Neural cell (in vitro differentiated cells): ENCODE measurements around the gene RNF223. TPM values are rescaled to one million over a fixed set of nuclear protein-coding genes. Genes with fewer than 3 reads are reported as not detected.

Experiments
- H2AFZ ChIP-seq: fragments of 200-600, 300-800 bp; sonication (generic), shearing (Covaris generic); 2 replicates; pipeline ENCODE4 v1.6.0; 2014; ENCODE audit warnings: low read depth, mild to moderate bottlenecking, antibody characterized with exemption, low read length, moderate library complexity
- H3F3A ChIP-seq: fragments of 200-600 bp; shearing (Covaris generic); 2 replicates; pipeline ENCODE4 v1.6.1; 2016; ENCODE audit warnings: mild to moderate bottlenecking, moderate library complexity, mixed read lengths, antibody characterized with exemption, low read length; ENCODE audit not compliant: insufficient read depth, poor library complexity, severe bottlenecking
- H3K27ac ChIP-seq: fragments of 200-600, 300-800 bp; sonication (generic), shearing (Covaris generic); 2 replicates; pipeline ENCODE4 v1.5.1; 2014; ENCODE audit warnings: mild to moderate bottlenecking, low read length, moderate library complexity
- H3K27me3 ChIP-seq: fragments of 300-800, 200-600 bp; sonication (generic), shearing (Covaris generic); 2 replicates; pipeline ENCODE4 v1.6.0; 2014; ENCODE audit warnings: mild to moderate bottlenecking, low read depth, low read length, moderate library complexity; ENCODE audit not compliant: insufficient read depth
- H3K36me3 ChIP-seq: fragments of 300-800, 200-600 bp; sonication (generic), shearing (Covaris generic); 2 replicates; pipeline ENCODE4 v1.5.1; 2014; ENCODE audit warnings: mild to moderate bottlenecking, antibody characterized with exemption, low read length, moderate library complexity; ENCODE audit not compliant: insufficient read depth
- H3K4me2 ChIP-seq: fragments of 300-800, 200-600 bp; sonication (generic), shearing (Covaris generic); 2 replicates; pipeline ENCODE4 v1.6.0; 2014; ENCODE audit warnings: mild to moderate bottlenecking, low read length
- H3K4me3 ChIP-seq: fragments of 300-800, 200-600 bp; sonication (generic), shearing (Covaris generic); 2 replicates; pipeline ENCODE4 v1.5.1; 2014; ENCODE audit warnings: mild to moderate bottlenecking, low read length, moderate library complexity
- H3K79me2 ChIP-seq: fragments of 200-600 bp; shearing (Covaris generic); replicated peaks from 2 replicates; pipeline ENCODE4 v1.6.0; 2014; ENCODE audit warnings: mild to moderate bottlenecking, low read length, moderate library complexity; ENCODE audit not compliant: insufficient read depth
- H3K9ac ChIP-seq: fragments of 300-800, 200-600 bp; sonication (generic), shearing (Covaris generic); 2 replicates; pipeline ENCODE4 v1.6.1; 2016; ENCODE audit warnings: mild to moderate bottlenecking, low read length, mixed read lengths
- H3K9me2 ChIP-seq: fragments of 200-600 bp; shearing (Covaris generic); 2 replicates; pipeline ENCODE4 v1.6.1; 2016; ENCODE audit warnings: mild to moderate bottlenecking, low read length, mixed read lengths; ENCODE audit not compliant: insufficient read depth
- H3K9me3 ChIP-seq: fragments of 200-600, 300-800 bp; sonication (generic), shearing (Covaris generic); 2 replicates; pipeline ENCODE4 v1.6.1; 2016; ENCODE audit warnings: mild to moderate bottlenecking, mixed run types, low read length, moderate library complexity, mixed read lengths
- H4K20me1 ChIP-seq: fragments of 200-600 bp; shearing (Covaris generic); 2 replicates; pipeline ENCODE4 v1.6.1; 2016; ENCODE audit warnings: mild to moderate bottlenecking, mixed run types; ENCODE audit not compliant: insufficient read depth
- CTCF ChIP-seq: fragments of 450-650 bp; IDR thresholded peaks from 2 replicates; pipeline ENCODE4 v1.5.1; 2014; ENCODE audit warnings: antibody characterized with exemption, mild to moderate bottlenecking, moderate library complexity; ENCODE audit not compliant: poor library complexity, severe bottlenecking
- EP300 ChIP-seq: fragments of 450-650 bp; conservative IDR thresholded peaks from 2 replicates; pipeline ENCODE4 v1.6.1; 2014; ENCODE audit warnings: antibody characterized with exemption, mild to moderate bottlenecking, moderate library complexity; ENCODE audit not compliant: poor library complexity, severe bottlenecking
- EZH2 ChIP-seq: fragments of 200-600, 300-800 bp; shearing (Covaris generic), sonication (generic); IDR thresholded peaks from 2 replicates; pipeline ENCODE4 v1.6.1; 2014; ENCODE audit warnings: antibody characterized with exemption, low read length, borderline replicate concordance, mild to moderate bottlenecking; ENCODE audit not compliant: insufficient read depth, poor library complexity, severe bottlenecking
- MXI1 ChIP-seq: fragments of 450-650 bp; conservative IDR thresholded peaks from 2 replicates; pipeline ENCODE4 v1.6.1; 2014; ENCODE audit warnings: antibody characterized with exemption, mild to moderate bottlenecking; ENCODE audit not compliant: poor library complexity, severe bottlenecking
- POLR2AphosphoS5 ChIP-seq: IDR thresholded peaks from 2 replicates; pipeline ENCODE4 v1.6.1; 2012
- RAD21 ChIP-seq: fragments of 450-650 bp; conservative IDR thresholded peaks from 2 replicates; pipeline ENCODE4 v1.6.1; 2014; ENCODE audit warnings: antibody characterized with exemption, mild to moderate bottlenecking, moderate library complexity
- REST ChIP-seq: IDR thresholded peaks from 2 replicates; pipeline ENCODE4 v1.6.1; 2012; ENCODE audit warnings: borderline replicate concordance
- SMC3 ChIP-seq: fragments of 450-650 bp; conservative IDR thresholded peaks from 2 replicates; pipeline ENCODE4 v1.6.1; 2014; ENCODE audit warnings: antibody characterized with exemption, mild to moderate bottlenecking, moderate library complexity; ENCODE audit not compliant: poor library complexity
- TAF1 ChIP-seq: IDR thresholded peaks from 2 replicates; pipeline ENCODE4 v1.6.1; 2012; ENCODE audit warnings: low read depth
- polyA plus RNA-seq: library from polyadenylated mRNA; depleted of rRNA; stranded (reverse); fragments of >200 nt; gene quantifications from 2 replicates; pipeline ENCODE4 v1.2.3, GENCODE V29; 2014

The RNF223 gene
- polyA plus RNA-seq, 1 donor from 2014 or later, result not detected

- H3K9ac ChIP-seq, result no peak overlapping the region
Measured at GRCh38 chr1:1119272-1119890, 45.3 kb upstream of the RNF223 start.

GRCh38 chr1:1118876-1119220, 44.7 kb upstream of the RNF223 start:
- Histone ChIP-seq H3K27me3 (peaks cover 5% of the 10 kb centered on the region), H3K9ac (no peak overlapping the region), H3K4me2 (no peak overlapping the region), H2AFZ (no peak overlapping the region), H3K27ac (no peak overlapping the region), H3K9me3 (no peaks in the 10 kb centered on the region), H3K79me2 (no peaks in the 10 kb centered on the region), H3K4me3 (no peak overlapping the region), H3K9me2 (no peaks in the 10 kb centered on the region), H3F3A (no peaks in the 10 kb centered on the region), H3K36me3 (no peaks in the 10 kb centered on the region), H4K20me1 (no peaks in the 10 kb centered on the region)
- TF ChIP-seq MXI1, result no peak
- TF ChIP-seq POLR2AphosphoS5, result no peak
- no peak for TF ChIP-seq REST
- no peak for TF ChIP-seq SMC3
- TF ChIP-seq RAD21, result no peak
- TF ChIP-seq EP300, result no peak

More at GRCh38 chr1:1119272-1119890, 45.3 kb upstream of the RNF223 start:
- H3K4me3 ChIP-seq, result no peak overlapping the region
- peaks cover 5% of the 10 kb centered on the region for H3K27me3 ChIP-seq
- no peak overlapping the region for H3K4me2 ChIP-seq
- H3K9me3 ChIP-seq, result no peaks in the 10 kb centered on the region
- H3K79me2 ChIP-seq, result no peaks in the 10 kb centered on the region
- no peak for TF ChIP-seq TAF1
- no peak overlapping the region for H3K27ac ChIP-seq
- H2AFZ ChIP-seq, result no peak overlapping the region
- no peaks in the 10 kb centered on the region for H4K20me1 ChIP-seq
- no peaks in the 10 kb centered on the region for H3K36me3 ChIP-seq
- no peaks in the 10 kb centered on the region for H3K9me2 ChIP-seq
- no peaks in the 10 kb centered on the region for H3F3A ChIP-seq

GRCh38 chr1:1118011-1118875, 44.1 kb upstream of the RNF223 start:
- Histone ChIP-seq H3K79me2 (no peaks in the 10 kb centered on the region), H3K27me3 (peaks cover 5% of the 10 kb centered on the region), H3K27ac (no peak overlapping the region), H3K4me2 (no peak overlapping the region), H4K20me1 (no peaks in the 10 kb centered on the region), H3K9me3 (no peaks in the 10 kb centered on the region), H3K9ac (no peak overlapping the region), H2AFZ (no peak overlapping the region), H3K36me3 (no peaks in the 10 kb centered on the region), H3F3A (no peaks in the 10 kb centered on the region), H3K4me3 (no peak overlapping the region), H3K9me2 (no peaks in the 10 kb centered on the region)
- TF ChIP-seq MXI1 (no peak), TAF1 (no peak), RAD21 (no peak), CTCF (no peak), EP300 (no peak), EZH2 (no peak), REST (no peak), POLR2AphosphoS5 (no peak), SMC3 (no peak)
